K562 (cell line): ENCODE results near the gene MBOAT1.

Experiments
- CTCF ChIP-seq, 3 experiments: IDR thresholded peaks in 2 of 3; conservative IDR thresholded peaks in 1 of 3; 2 replicates each; pipeline ENCODE4 v1.5.1; 2011 to 2012; ENCODE audit warnings: low read length in 3 of 3, mild to moderate bottlenecking in 3 of 3, control low read depth in 2 of 3, improper control_type of control experiment in 1 of 3, inconsistent platforms in 1 of 3, low read depth in 1 of 3, mixed read lengths in 1 of 3, moderate library complexity in 1 of 3; ENCODE audit not compliant: insufficient read depth in 2 of 3
- DPF2 ChIP-seq: fragments of 450-650 bp; IDR thresholded peaks from 2 replicates; pipeline ENCODE4 v1.6.1; 2016
- E2F5 ChIP-seq: sonication (generic); formaldehyde crosslinking; IDR thresholded peaks from 2 replicates; pipeline ENCODE4 v1.8.0; 2022; ENCODE audit warnings: mild to moderate bottlenecking, missing genetic modification reagents
- E2F8 ChIP-seq: fragments of 450-650 bp; IDR thresholded peaks from 2 replicates; pipeline ENCODE4 v1.7.1; 2018; ENCODE audit warnings: mild to moderate bottlenecking, low read depth; ENCODE audit not compliant: partially characterized antibody
- HDGF ChIP-seq: fragments of 450-650 bp; IDR thresholded peaks from 2 replicates; pipeline ENCODE4 v1.6.1; 2016
- RNF2 ChIP-seq: sonication (generic); IDR thresholded peaks from 2 replicates; pipeline ENCODE4 v1.6.1; 2016

- TF ChIP-seq RNF2, result no peak
- no peak for TF ChIP-seq E2F5 (CRISPR knock-in tag)
- no peak for TF ChIP-seq HDGF
- TF ChIP-seq E2F8, result no peak
- no peak for TF ChIP-seq DPF2
- TF ChIP-seq CTCF (IDR thresholded peaks at IDR 0.05 in 2 of 3, conservative IDR thresholded peaks at IDR 0.05 in 1 of 3; ENCODE audit: insufficient read depth in 2 of 3, low read depth in 1 of 3, low read length in 3 of 3), result no peak
Measured at GRCh38 chr6:20230401-20231119, 18.3 kb upstream of the MBOAT1 start.
